NOMO-1 treated with DMSO at 0.1 percent for 48 hours (cell line): ENCODE measurements around the gene SYF2.
"Not testable (repeated sequence)": the region's sequence is repeated elsewhere in the genome, so short reads cannot be mapped to it uniquely, and the experiment has no call there.

Source experiments
- DNase-seq: peaks from one replicate; lab custom pipeline; 2025; ENCODE audit not compliant: unreplicated experiment; lab: John Stamatoyannopoulos, UW

Gene SYF2

DNA sequence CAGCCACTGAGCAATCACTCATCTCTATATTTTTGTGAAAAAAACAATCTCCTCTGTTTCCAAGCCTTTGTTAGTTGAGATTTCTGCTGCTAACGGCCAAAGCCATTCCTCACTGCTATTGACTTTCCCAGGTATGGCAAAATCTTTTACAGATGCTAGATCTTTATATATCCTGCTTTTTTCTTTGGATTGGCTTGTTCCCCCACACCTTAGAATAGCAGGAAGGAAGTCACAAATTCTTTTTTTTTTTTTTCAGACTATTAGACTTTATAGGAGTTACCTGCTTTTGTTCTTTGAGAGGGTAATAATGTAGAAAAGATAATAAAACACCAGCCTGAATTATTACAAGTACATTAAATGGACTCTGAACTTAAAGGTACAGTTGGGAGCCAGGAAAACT, 24.2 kb downstream of the SYF2 start:
- DNase-seq, result no peak

GRCh38 chr1:25206201-25206600, 26.1 kb downstream of the SYF2 start:
- no peak for DNase-seq

DNA sequence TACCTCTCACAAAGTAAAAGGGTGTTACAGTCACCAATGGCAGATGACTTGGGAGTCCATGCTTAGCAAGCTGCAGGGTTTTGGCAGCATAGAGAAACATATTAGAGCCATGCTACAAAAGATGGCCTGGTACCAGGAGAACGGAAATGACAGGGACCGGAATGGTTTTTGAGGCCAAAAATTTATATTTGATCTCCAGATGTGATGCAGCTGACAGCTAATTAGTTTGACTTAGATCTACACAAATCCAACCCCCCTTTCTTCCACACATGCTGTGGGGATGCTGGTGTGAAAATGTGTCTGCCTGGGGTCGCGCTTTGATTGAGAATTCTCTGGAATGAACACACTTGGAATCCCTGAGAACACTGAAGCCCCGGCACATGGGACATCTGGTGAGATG, 26.5 kb downstream of the SYF2 start:
- DNase-seq, result no peak

DNA sequence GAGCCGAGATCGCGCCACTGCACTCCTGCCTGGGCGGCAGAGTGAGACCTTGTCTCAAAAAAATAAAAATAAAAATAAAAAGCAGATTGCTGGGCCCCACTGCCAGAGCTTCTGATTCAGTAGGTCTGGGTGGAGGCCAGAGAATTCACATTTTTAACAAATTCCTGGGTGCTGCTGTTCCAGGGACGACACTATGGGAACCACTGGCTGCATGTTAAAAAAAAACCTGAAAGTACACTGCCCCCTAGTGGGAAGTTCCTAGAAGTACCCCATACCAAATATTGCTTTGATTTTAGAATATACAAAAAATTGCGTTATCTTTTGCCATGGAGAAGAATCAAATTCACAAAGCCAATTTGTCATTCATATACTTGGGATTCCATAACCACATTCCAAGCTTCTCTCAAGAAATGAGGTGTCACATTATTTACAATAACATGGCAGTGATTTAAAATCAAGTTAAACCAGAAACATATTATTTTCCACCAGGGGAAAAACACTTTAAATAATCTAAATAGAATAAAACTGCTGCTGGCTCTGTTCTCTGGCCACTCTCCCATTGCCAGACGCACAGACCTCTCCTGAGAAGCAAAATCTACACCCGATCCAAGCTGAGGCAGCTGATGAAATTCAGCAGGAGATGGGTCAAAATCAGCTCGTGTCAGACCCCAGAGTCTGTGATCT, 27.4 kb downstream of the SYF2 start:
- peak; percentile 57 for DNase-seq

- DNase-seq, result no peak
These were observed 31.3 kb downstream of the SYF2 start for GRCh38 chr1:25201006-25201405.

GRCh38 chr1:25199819-25200620, 32.3 kb downstream of the SYF2 start:
- DNase-seq, result no peak

- DNase-seq, result no peak
These were observed 33.5 kb downstream of the SYF2 start for GRCh38 chr1:25198663-25199252.

DNA sequence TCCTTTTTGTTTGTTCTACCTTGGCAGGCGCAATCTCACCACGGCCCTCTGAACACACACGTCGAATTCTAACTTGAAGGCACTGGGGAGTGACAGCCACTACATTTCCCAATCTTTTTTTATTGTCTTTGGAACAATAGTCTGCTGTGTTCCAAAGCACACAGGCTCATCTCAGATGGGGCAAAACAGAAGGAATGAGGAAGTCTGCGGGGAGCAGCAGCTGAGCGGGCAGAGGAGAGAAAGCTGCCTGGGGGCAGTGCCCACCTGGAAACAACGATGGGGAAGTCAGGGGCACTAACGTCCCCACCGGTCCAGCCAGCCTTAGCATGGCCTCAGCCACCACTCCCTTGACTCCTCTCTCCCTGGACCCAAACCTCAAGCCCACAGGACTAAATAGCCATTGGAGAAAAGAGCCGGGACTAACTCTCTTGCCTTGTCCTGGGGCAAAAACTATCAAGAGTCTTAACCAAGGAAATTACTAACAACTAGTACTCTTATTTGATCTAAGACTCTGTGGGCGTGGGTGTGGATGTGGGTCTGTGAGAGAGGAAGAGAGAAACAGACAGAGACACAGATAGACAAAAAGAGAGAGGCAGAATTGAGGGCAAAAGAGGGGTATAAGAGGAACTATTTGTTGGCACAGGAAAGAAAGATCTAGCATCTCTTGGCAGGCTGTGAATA, 34.2 kb downstream of the SYF2 start:
- peak; percentile 13 for DNase-seq

DNA sequence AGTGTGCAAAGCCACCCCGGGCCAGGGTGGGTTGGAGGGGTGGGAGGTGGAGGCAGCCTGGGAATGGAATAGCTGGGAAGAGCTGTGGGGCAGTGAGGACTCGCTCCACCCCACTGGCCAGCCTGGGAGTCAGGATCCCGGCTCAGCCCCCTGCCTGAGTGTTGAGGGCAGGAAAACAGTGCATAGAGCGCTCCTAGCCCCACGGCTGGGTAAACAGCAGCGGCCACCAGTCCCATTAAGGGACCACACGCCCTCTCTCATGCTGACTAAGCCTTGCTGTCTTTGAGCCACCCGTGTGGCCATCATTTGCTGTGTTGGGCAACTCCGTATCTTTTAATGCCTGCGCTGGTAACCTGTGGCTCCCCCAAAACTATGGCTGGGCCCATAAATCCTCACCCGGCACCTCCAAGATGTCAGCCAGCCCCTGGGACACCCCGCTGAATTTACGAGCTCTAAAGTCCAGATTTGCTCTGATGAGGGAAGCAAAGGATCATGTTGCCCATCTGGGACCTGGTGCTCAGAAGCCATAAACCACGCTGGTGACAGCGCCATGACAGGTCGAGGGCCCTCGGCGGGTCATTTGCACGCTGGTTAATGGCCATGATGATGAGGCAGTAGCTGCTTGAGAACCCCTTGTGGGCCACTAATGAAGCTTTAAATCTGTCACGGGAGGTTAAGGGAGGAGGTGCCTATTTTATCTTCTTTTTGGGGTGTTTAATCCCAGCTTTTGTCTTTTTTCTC, 34.9 kb downstream of the SYF2 start:
- DNase-seq, result no peak

GRCh38 chr1:25196830-25197229, 35.5 kb downstream of the SYF2 start:
- DNase-seq, result no peak

DNA sequence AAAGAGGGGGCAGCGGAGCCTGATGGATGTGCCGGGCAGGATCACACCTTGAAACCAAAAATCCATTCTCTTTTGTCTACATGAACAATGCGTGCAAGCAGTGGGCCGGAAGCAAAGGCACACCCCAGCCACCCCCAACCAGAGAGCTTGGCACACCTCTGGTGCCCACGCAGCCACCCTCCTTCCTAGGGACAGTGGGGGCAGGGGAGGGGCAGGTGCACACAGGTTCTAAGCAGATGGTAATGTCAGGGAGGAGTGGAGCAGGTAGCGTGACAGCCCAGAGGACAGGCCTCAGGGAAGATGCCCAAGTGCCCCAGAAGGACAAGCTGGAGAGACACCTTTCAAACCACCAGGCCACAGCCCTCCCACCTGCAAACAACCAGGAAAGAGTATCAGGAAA, 36.5 kb downstream of the SYF2 start:
- DNase-seq, result no peak

- no peak for DNase-seq
These were observed 37.7 kb downstream of the SYF2 start for GRCh38 chr1:25194572-25195020.

GRCh38 chr1:25194054-25194453, 38.2 kb downstream of the SYF2 start:
- no peak for DNase-seq

- DNase-seq, result no peak
These were observed 39.1 kb downstream of the SYF2 start for GRCh38 chr1:25193229-25193628.

GRCh38 chr1:25192154-25192553, 40.1 kb downstream of the SYF2 start:
- no peak for DNase-seq

DNA sequence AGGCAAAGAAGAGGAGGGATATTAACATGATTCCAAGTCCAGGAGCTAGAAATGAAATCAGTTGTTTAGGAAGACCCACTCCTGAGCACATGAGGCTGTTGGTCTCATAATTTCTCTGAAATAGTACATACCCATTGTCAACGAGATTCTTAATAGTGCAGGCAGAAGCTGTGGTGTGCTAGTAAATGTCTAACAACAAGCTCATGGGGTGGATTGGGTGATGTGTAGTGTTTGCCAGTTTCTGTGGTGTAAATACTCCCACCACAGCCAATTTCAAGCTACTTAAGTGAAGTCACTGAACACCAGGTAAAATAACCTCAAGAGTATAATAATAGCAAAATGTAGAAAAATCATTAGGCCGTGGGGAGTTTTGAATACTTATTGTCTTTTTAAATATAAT, 42.0 kb downstream of the SYF2 start:
- DNase-seq, result no peak

- DNase-seq, result not testable (repeated sequence)
These were observed 44.4 kb downstream of the SYF2 start for GRCh38 chr1:25187904-25188303.

DNA sequence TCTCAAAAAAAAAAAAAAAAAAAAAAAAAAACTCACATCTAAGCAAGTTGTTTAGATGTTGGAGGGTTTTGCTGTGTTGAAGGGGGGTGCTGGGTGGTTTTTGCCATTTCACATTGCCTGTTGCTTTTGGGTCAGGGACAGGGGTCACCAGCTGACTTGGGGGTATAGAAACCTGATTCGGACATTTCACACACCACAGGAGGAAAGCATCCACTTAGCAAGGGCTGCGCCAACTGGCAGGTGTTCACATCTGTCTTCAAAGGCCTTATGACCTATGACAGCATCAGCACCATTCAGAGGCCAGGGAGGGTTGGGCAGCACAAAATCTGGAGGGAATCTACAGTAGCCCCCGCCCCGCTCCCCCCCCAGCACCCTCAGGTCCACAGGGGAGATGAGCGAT, 45.2 kb downstream of the SYF2 start:
- no peak for DNase-seq

GRCh38 chr1:25186161-25187007, 45.9 kb downstream of the SYF2 start:
- DNase-seq, result no peak
